ENCODE data around the gene ISG20L2.
A peak's percentile ranks its signal among the peaks of the same experiment; 100 is the strongest.
"Not testable (repeated sequence)": the region's sequence is repeated elsewhere in the genome, so short reads cannot be mapped to it uniquely, and the experiment has no call there.

Gene ISG20L2

GRCh38 chr1:156728599-156729462 lies at the start of gene ISG20L2:
TSS of gene ISG20L2 (minus strand) at chr1:156728766. CDS start at chr1:156727652, 1,114 bp downstream.
- DNase-seq = peak; percentile 88

- DNase-seq = no peak
These were observed 49.0 kb upstream of the ISG20L2 start for GRCh38 chr1:156777573-156777972.

GRCh38 chr1:156776942-156777341 lies 48.4 kb upstream of the ISG20L2 start:
- no peak for DNase-seq

- no peak for DNase-seq
These were observed 47.2 kb upstream of the ISG20L2 start for GRCh38 chr1:156775799-156776198.

- no peak for DNase-seq
These were observed 45.0 kb upstream of the ISG20L2 start for GRCh38 chr1:156773607-156774006.

GRCh38 chr1:156772728-156773497 lies 44.3 kb upstream of the ISG20L2 start:
- no peak for DNase-seq

- no peak for DNase-seq
These were observed 43.7 kb upstream of the ISG20L2 start for GRCh38 chr1:156772222-156772621.

- DNase-seq = no peak
These were observed 40.2 kb upstream of the ISG20L2 start for GRCh38 chr1:156768610-156769295.

GRCh38 chr1:156767879-156768604 lies 39.5 kb upstream of the ISG20L2 start:
- no peak for DNase-seq

GRCh38 chr1:156767101-156767878 lies 38.7 kb upstream of the ISG20L2 start, which contains the start of gene PRCC:
TSS of gene PRCC (plus strand) at chr1:156767535. CDS start at chr1:156767772, 237 bp downstream.
- DNase-seq = peak; percentile 96

GRCh38 chr1:156766298-156767100 lies 37.9 kb upstream of the ISG20L2 start:
- DNase-seq = no peak

GRCh38 chr1:156765666-156766065 lies 37.1 kb upstream of the ISG20L2 start:
- DNase-seq = no peak

- not testable (repeated sequence) for DNase-seq
These were observed 36.6 kb upstream of the ISG20L2 start for GRCh38 chr1:156765136-156765535.

- no peak for DNase-seq
These were observed 32.2 kb upstream of the ISG20L2 start for GRCh38 chr1:156760796-156761104.

GRCh38 chr1:156760092-156760795 lies 31.7 kb upstream of the ISG20L2 start:
- DNase-seq = no peak

- not testable (repeated sequence) for DNase-seq
These were observed 29.1 kb upstream of the ISG20L2 start for GRCh38 chr1:156757572-156758253.

GRCh38 chr1:156756355-156756754 lies 27.8 kb upstream of the ISG20L2 start:
- no peak for DNase-seq

GRCh38 chr1:156755527-156755950 lies 27.0 kb upstream of the ISG20L2 start:
- DNase-seq = no peak

- no peak for DNase-seq
These were observed 25.7 kb upstream of the ISG20L2 start for GRCh38 chr1:156754219-156754618.

All from activated gamma-delta T cell treated with Interleukin-2 at 50 U/mL for 16 hours (primary cell).